Dermis lymphatic vessel endothelial cell (primary cell): ENCODE data around the gene PGA4. TPM values are rescaled to one million over a fixed set of nuclear protein-coding genes. Genes with fewer than 3 reads are reported as not detected.

Source experiments
- total RNA-seq: library from RNA; depleted of rRNA; stranded (reverse); fragments of >200 nt; gene quantifications from 2 replicates; pipeline ENCODE4 v1.2.1, GENCODE V29; 2014

The PGA4 gene
- total RNA-seq: not detected in 2 replicates

GRCh38 chr11:61222047-61222446, at the start of gene PGA4:
Gene PGA4 (plus strand): TSS chr11:61222347. CDS start chr11:61222401, 54 bp downstream.

GRCh38 chr11:61202950-61203746, 19.0 kb upstream of the PGA4 start, which contains the start of gene PGA3:
Gene PGA3 (plus strand): TSS chr11:61203515. CDS start chr11:61203565, 50 bp downstream.

GRCh38 chr11:61240875-61241274, 18.7 kb downstream of the PGA4 start, which contains the start of gene PGA5:
Gene PGA5 (plus strand): TSS chr11:61241175. CDS start chr11:61241227, 52 bp downstream.

Other genes starting within 250 kb of the PGA4 start
- not detected in 2 replicates for gene CD5, start 119.9 kb upstream of the PGA4 start, total RNA-seq
- 5.7 and 7.0 TPM in 2 replicates for gene VPS37C, start 60.9 kb upstream of the PGA4 start, total RNA-seq
- not detected in 2 replicates for gene PGA3, start 18.8 kb upstream of the PGA4 start, total RNA-seq
- gene PGA5, start 18.8 kb downstream of the PGA4 start, total RNA-seq: not detected in 2 replicates
- 1.1 and 1.3 TPM in 2 replicates for gene VWCE, start 73.0 kb downstream of the PGA4 start, total RNA-seq
- gene DDB1, start 110.8 kb downstream of the PGA4 start, total RNA-seq: 320 and 326 TPM in 2 replicates
- 14.1 and 14.4 TPM in 2 replicates for gene TKFC, start 110.9 kb downstream of the PGA4 start, total RNA-seq
- 36.1 and 49.1 TPM in 2 replicates for gene CYB561A3, start 139.5 kb downstream of the PGA4 start, total RNA-seq
- gene TMEM138, start 140.0 kb downstream of the PGA4 start, total RNA-seq: 12.8 and 14.5 TPM in 2 replicates
- 8.3 and 9.0 TPM in 2 replicates for gene TMEM216, start 170.2 kb downstream of the PGA4 start, total RNA-seq
- 10.8 and 12.2 TPM in 2 replicates for gene CPSF7, start 207.6 kb downstream of the PGA4 start, total RNA-seq
- gene SDHAF2, start 207.8 kb downstream of the PGA4 start, total RNA-seq: 43.8 and 77.5 TPM in 2 replicates